K562 (cell line): ENCODE measurements around the gene ZC3H18. TPM values are rescaled to one million over a fixed set of nuclear protein-coding genes. Genes with fewer than 3 reads are reported as not detected.

Source experiments
- ATAC-seq: fragments of 200-7000 bp; cut with Tn5 transposase; 3 replicates; pipeline ENCODE4 v1.9.1; 2020; ENCODE audit warnings: moderate library complexity
- BruUV-seq: library from RNA; stranded (reverse); fragments of 400-500 nt; replicated peaks from 2 replicates; lab custom pipeline; 2021; lab: Mats Ljungman, UMichigan
- CTCF ChIA-PET: fragments of 300-600 bp; formaldehyde crosslinking; extraction: SDS; loops from one replicate; lab custom pipeline; 2021; ENCODE audit warnings: low intra/inter-chr PET ratio; lab: Yijun Ruan, JAX
- POLR2A ChIA-PET: fragments of 300-600, 350-650 bp; sonication (Branson Sonifier 250); formaldehyde crosslinking; extraction: SDS; loops from one replicate; lab custom pipeline; 2021; ENCODE audit warnings: antibody characterized with exemption, inconsistent platforms; lab: Yijun Ruan, JAX
- DNase-seq, 4 experiments: peaks; one replicate each; pipeline versions ENCODE4 v3.0.0 to v3.0.0-alpha.2; 2011 to 2018; ENCODE audit warnings: low spot score in 3 of 4, mixed read lengths in 3 of 4; ENCODE audit errors: extremely low read depth in 1 of 4
- FAIRE-seq: peaks from 2 replicates; lab custom pipeline; 2011; peaks lifted over from hg19 to GRCh38; lab: Jason Lieb, UNC
- H2AFZ ChIP-seq: 2 replicates; pipeline ENCODE4 v1.6.0; 2011; ENCODE audit warnings: low read depth, low read length, control low read depth, inconsistent platforms
- H3K27ac ChIP-seq: fragments of 200-600 bp; 3 replicates; pipeline ENCODE4 v1.8.0; 2011; ENCODE audit warnings: low read depth, mild to moderate bottlenecking, control low read depth, inconsistent platforms, low read length, moderate library complexity, mixed read lengths; ENCODE audit errors: extremely low read depth
- H3K27me3 ChIP-seq, 2 experiments: fragments of 300-600 bp in 1 of 2; 2 replicates in 1 of 2; 3 replicates in 1 of 2; pipeline versions ENCODE4 v1.6.0 to v1.8.0; 2011; ENCODE audit warnings: inconsistent platforms in 2 of 2, low read length in 2 of 2, mild to moderate bottlenecking in 1 of 2, mixed read lengths in 1 of 2, moderate library complexity in 1 of 2; ENCODE audit not compliant: control insufficient read depth in 2 of 2, insufficient read depth in 2 of 2
- H3K36me3 ChIP-seq: fragments of 300-600 bp; 3 replicates; pipeline ENCODE4 v1.8.0; 2011; ENCODE audit warnings: mild to moderate bottlenecking, low read length, inconsistent platforms; ENCODE audit not compliant: control insufficient read depth, insufficient read depth
- H3K4me1 ChIP-seq, 2 experiments: fragments of 200-600 bp in 1 of 2; replicated peaks in 1 of 2; 2 replicates in 1 of 2; 3 replicates in 1 of 2; pipeline versions ENCODE4 v1.5.1 to v1.8.0; 2011; ENCODE audit warnings: inconsistent platforms in 2 of 2, low read length in 2 of 2, mild to moderate bottlenecking in 1 of 2, mixed read lengths in 1 of 2, moderate library complexity in 1 of 2; ENCODE audit not compliant: control insufficient read depth in 2 of 2, insufficient read depth in 2 of 2
- H3K4me2 ChIP-seq: 2 replicates; pipeline ENCODE4 v1.6.1; 2011; ENCODE audit warnings: low read length, control low read depth, inconsistent platforms, mixed read lengths; ENCODE audit not compliant: insufficient read depth
- H3K4me3 ChIP-seq: fragments of 200-600 bp; sonication (generic), shearing (Covaris generic); 2 replicates; pipeline ENCODE4 v1.5.1; 2016; ENCODE audit warnings: control low read depth, inconsistent platforms
- H3K79me2 ChIP-seq: fragments of 200-600 bp; 3 replicates; pipeline ENCODE4 v1.8.0; 2011; ENCODE audit warnings: low read length, inconsistent platforms; ENCODE audit not compliant: control insufficient read depth, insufficient read depth
- H3K9ac ChIP-seq, 2 experiments: 2 replicates each; pipeline versions ENCODE4 v1.6.0 to v1.6.1; 2011; ENCODE audit warnings: low read depth in 2 of 2, low read length in 2 of 2, control low read depth in 1 of 2, inconsistent platforms in 1 of 2, mild to moderate bottlenecking in 1 of 2, mixed read lengths in 1 of 2; ENCODE audit not compliant: insufficient read depth in 1 of 2
- H3K9me1 ChIP-seq: one replicate; pipeline ENCODE4 v1.6.0; 2011; ENCODE audit warnings: inconsistent platforms, mild to moderate bottlenecking, low read length, moderate library complexity; ENCODE audit not compliant: control insufficient read depth, insufficient read depth
- H3K9me3 ChIP-seq: replicated peaks from 2 replicates; pipeline ENCODE4 v1.5.1; 2011; ENCODE audit warnings: low read depth, low read length, inconsistent platforms; ENCODE audit not compliant: control insufficient read depth, insufficient read depth
- H4K20me1 ChIP-seq: replicated peaks from 2 replicates; pipeline ENCODE4 v1.6.1; 2011; ENCODE audit warnings: low read length, inconsistent platforms, mixed read lengths; ENCODE audit not compliant: control insufficient read depth, insufficient read depth
- CHAMP1 ChIP-seq: fragments of 450-650 bp; IDR thresholded peaks from 2 replicates; pipeline ENCODE4 v1.6.1; 2016; ENCODE audit warnings: mild to moderate bottlenecking
- EHMT2 ChIP-seq: fragments of 450-650 bp; IDR thresholded peaks from 2 replicates; pipeline ENCODE4 v1.6.1; 2018; ENCODE audit warnings: antibody characterized with exemption
- FOS ChIP-seq: IDR thresholded peaks from 3 replicates; pipeline ENCODE4 v1.6.1; 2011; ENCODE audit not compliant: insufficient read length; ENCODE audit errors: extremely low read depth
- GABPB1 ChIP-seq: sonication (generic); formaldehyde crosslinking; IDR thresholded peaks from 2 replicates; pipeline ENCODE4 v1.8.0; 2022; ENCODE audit warnings: mild to moderate bottlenecking, missing genetic modification reagents
- HDAC3 ChIP-seq: fragments of 450-650 bp; IDR thresholded peaks from 2 replicates; pipeline ENCODE4 v1.6.1; 2018; ENCODE audit warnings: borderline replicate concordance, mild to moderate bottlenecking, moderate library complexity; ENCODE audit not compliant: partially characterized antibody
- HOXB6 ChIP-seq: fragments of 250-450 bp; sonication (Bioruptor Pico); IDR thresholded peaks from 2 replicates; pipeline ENCODE4 v1.5.1; 2022; ENCODE audit warnings: mild to moderate bottlenecking, borderline replicate concordance
- LCOR ChIP-seq: sonication (generic); formaldehyde crosslinking; IDR thresholded peaks from 2 replicates; pipeline ENCODE4 v1.8.0; 2022; ENCODE audit warnings: mild to moderate bottlenecking, missing genetic modification reagents
- MCM5 ChIP-seq: fragments of 450-650 bp; IDR thresholded peaks from 2 replicates; pipeline ENCODE4 v1.6.1; 2016; ENCODE audit warnings: low read depth
- NR4A1 ChIP-seq, 2 experiments: fragments of 250-450 bp in 1 of 2; fragments of 450-650 bp in 1 of 2; sonication (Bioruptor Pico) in 1 of 2; IDR thresholded peaks; 2 replicates each; pipeline versions ENCODE4 v1.4.0 to v1.6.1; 2016 to 2020; ENCODE audit warnings: mild to moderate bottlenecking in 2 of 2, missing compliant biosample characterization in 1 of 2, missing genetic modification characterization in 1 of 2, moderate library complexity in 1 of 2
- RHOXF2B ChIP-seq: fragments of 250-450 bp; sonication (Bioruptor Pico); conservative IDR thresholded peaks from 2 replicates; pipeline ENCODE4 v1.5.1; 2021
- SMARCA5 ChIP-seq: fragments of 450-650 bp; IDR thresholded peaks from 2 replicates; pipeline ENCODE4 v1.6.1; 2016
- SMARCC2 ChIP-seq: fragments of 450-650 bp; IDR thresholded peaks from 2 replicates; pipeline ENCODE4 v1.6.1; 2017; ENCODE audit warnings: antibody characterized with exemption, moderate library complexity, mild to moderate bottlenecking, low read depth
- SUPT5H ChIP-seq: fragments of 450-650 bp; IDR thresholded peaks from 2 replicates; pipeline ENCODE4 v1.6.1; 2016
- TEAD1 ChIP-seq, 2 experiments: fragments of 450-650 bp in 1 of 2; sonication (generic) in 1 of 2; formaldehyde crosslinking; IDR thresholded peaks; 2 replicates each; pipeline versions ENCODE4 v1.4.0 to v1.8.0; 2020 to 2022; ENCODE audit warnings: mild to moderate bottlenecking in 2 of 2, missing genetic modification reagents in 1 of 2
- TGIF2 ChIP-seq: sonication (generic); formaldehyde crosslinking; IDR thresholded peaks from 2 replicates; pipeline ENCODE4 v1.8.1; 2022; ENCODE audit warnings: mild to moderate bottlenecking, missing genetic modification reagents, moderate library complexity
- WGBS: fragments of 100-300 bp; shearing (Covaris generic); methylation state at CpG from one replicate; pipeline ENCODE4 v1.1.6; 2016; ENCODE audit warnings: low coverage, mixed read lengths; ENCODE audit not compliant: insufficient coverage; ENCODE audit errors: missing lambda C conversion rate; 5-methylcytosine and 5-hydroxymethylcytosine counted together
- in situ Hi-C: fragments of 300-500 bp; cut with MboI; formaldehyde crosslinking; loops from 4 replicates; pipeline ENCODE4 v1.15.0; 2018; ENCODE audit warnings: inconsistent platforms, mixed read lengths
- intact Hi-C: fragments of 100-400 bp; cut with micrococcal nuclease; formaldehyde crosslinking; loops from 2 replicates; pipeline ENCODE4 v1.14.2; 2022
- polyA plus RNA-seq, 8 experiments: library from polyadenylated mRNA; depleted of rRNA in 4 of 8; stranded (reverse) in 5 of 8; unstranded in 3 of 8; fragments of >200 nt; fragmentation: Nextera tagmentation in 2 of 8; fragmentation: Illumina TruSeq in 1 of 8; extraction: Ambion mirVana in 2 of 8; extraction: Trizol in 1 of 8; gene quantifications; 2 replicates each; pipeline versions ENCODE4 v1.2.1 to v1.2.3, GENCODE V29; 2011 to 2014; ENCODE audit warnings: inconsistent platforms in 1 of 8, missing spikeins in 1 of 8
- total RNA-seq, 7 experiments: library from RNA; depleted of rRNA in 6 of 7; stranded (reverse); fragments of >200 nt in 6 of 7; fragmentation: Illumina TruSeq in 2 of 7; extraction: Trizol in 2 of 7; gene quantifications; 2 replicates each; pipeline versions ENCODE4 v1.2.1 to v1.2.3, GENCODE V29; 2011 to 2021; ENCODE audit warnings: low replicate concordance in 1 of 7
- TF ChIP-seq, protein P1 (sequence below): fragments of 450-650 bp; IDR thresholded peaks from 2 replicates; pipeline ENCODE4 v1.6.1; 2018; ENCODE audit warnings: mild to moderate bottlenecking, low read depth; ENCODE audit not compliant: partially characterized antibody

The ZC3H18 gene
- total and polyA plus RNA-seq, 9 of the 15 experiments (the other 6 are each of a cell fraction or from before 2014, with no cell fraction given) = 1.7 to 88.7 (median 26.9) TPM

GRCh38 chr16:88616736-88617135, 46.5 kb downstream of the ZC3H18 start:
- no peak for TF ChIP-seq LCOR (CRISPR knock-in tag)
- no peak for TF ChIP-seq SUPT5H
- TF ChIP-seq HOXB6 (CRISPR knock-in tag) = no peak
- TF ChIP-seq SMARCA5 = no peak
- TF ChIP-seq TEAD1 (CRISPR knock-in tag; IDR thresholded peaks at IDR 0.05) = no peak
- TF ChIP-seq NR4A1 (CRISPR knock-in tag; IDR thresholded peaks at IDR 0.05) = no peak
- 0 out of 2 replicates have a peak, but pooled peaks have one; percentile 24 for TF ChIP-seq NR4A1 (tag; IDR thresholded peaks at IDR 0.05)
- no peak for TF ChIP-seq EHMT2
- no peak for TF ChIP-seq FOS
- TF ChIP-seq RHOXF2B (CRISPR knock-in tag) = no peak
- TF ChIP-seq, protein P1, sequence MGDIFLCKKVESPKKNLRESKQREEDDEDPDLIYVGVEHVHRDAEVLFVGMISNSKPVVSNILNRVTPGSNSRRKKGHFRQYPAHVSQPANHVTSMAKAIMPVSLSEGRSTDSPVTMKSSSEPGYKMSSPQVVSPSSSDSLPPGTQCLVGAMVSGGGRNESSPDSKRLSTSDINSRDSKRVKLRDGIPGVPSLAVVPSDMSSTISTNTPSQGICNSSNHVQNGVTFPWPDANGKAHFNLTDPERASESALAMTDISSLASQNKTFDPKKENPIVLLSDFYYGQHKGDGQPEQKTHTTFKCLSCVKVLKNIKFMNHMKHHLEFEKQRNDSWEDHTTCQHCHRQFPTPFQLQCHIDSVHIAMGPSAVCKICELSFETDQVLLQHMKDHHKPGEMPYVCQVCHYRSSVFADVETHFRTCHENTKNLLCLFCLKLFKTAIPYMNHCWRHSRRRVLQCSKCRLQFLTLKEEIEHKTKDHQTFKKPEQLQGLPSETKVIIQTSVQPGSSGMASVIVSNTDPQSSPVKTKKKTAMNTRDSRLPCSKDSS = no peak
- no peak for TF ChIP-seq CHAMP1
- TF ChIP-seq SMARCC2 = no peak
- no peak for TF ChIP-seq MCM5
- no peak for TF ChIP-seq TGIF2 (CRISPR knock-in tag)
- 0 out of 2 replicates have a peak, but pooled peaks have one; percentile 22 for TF ChIP-seq GABPB1 (CRISPR knock-in tag)
- TF ChIP-seq HDAC3 = no peak
- TF ChIP-seq, all 486 proteins: peak for 2
- Histone ChIP-seq H3K9me1 (peaks cover 15% of the 10 kb centered on the region), H3K4me2 (peak overlapping the region; percentile 26; the same call in 1 of the 2 replicates), H3K4me1 (peaks cover 24 to 39% of the 10 kb centered on the region in 2 experiments; a peak in 4 of 5 replicates), H3K27me3 (no peaks in the 10 kb centered on the region), H4K20me1 (peaks cover 26% of the 10 kb centered on the region; the same call in 1 of the 2 replicates), H2AFZ (no peak overlapping the region), H3K27ac (peak overlapping the region; percentile 58; the same call in 2 of the 3 replicates), H3K79me2 (peaks cover 57% of the 10 kb centered on the region), H3K4me3 (no peak overlapping the region), H3K36me3 (peaks cover 80% of the 10 kb centered on the region), H3K9me3 (no peaks in the 10 kb centered on the region), H3K9ac (peak overlapping the region in 1 of 2 experiments; percentile 67; a peak in 2 of 4 replicates)
- in situ Hi-C loops = no loop called here
- ChIA-PET CTCF (no interaction called here), POLR2A (interaction anchor here (0.6 to 2.0 kb wide), 10 partner anchors 8 to 582 kb away, joined by 3 to 7 read pairs (median 3); partner anchors contain the start of gene ZC3H18)
- ATAC-seq = peak; percentile 57
- WGBS = 77% methylated on average over 12 of the region's 12 CpGs
- no peak for FAIRE-seq
- no TSS peak for BruUV-seq
- intact Hi-C loops = no loop called here
- DNase-seq = no peak
